Measurements from ENCODE around the gene SLC22A7. TPM values are rescaled to one million over a fixed set of nuclear protein-coding genes. Genes with fewer than 3 reads are reported as not detected.
A peak's percentile ranks its signal among the peaks of the same experiment; 100 is the strongest.

Gene SLC22A7, protein sequence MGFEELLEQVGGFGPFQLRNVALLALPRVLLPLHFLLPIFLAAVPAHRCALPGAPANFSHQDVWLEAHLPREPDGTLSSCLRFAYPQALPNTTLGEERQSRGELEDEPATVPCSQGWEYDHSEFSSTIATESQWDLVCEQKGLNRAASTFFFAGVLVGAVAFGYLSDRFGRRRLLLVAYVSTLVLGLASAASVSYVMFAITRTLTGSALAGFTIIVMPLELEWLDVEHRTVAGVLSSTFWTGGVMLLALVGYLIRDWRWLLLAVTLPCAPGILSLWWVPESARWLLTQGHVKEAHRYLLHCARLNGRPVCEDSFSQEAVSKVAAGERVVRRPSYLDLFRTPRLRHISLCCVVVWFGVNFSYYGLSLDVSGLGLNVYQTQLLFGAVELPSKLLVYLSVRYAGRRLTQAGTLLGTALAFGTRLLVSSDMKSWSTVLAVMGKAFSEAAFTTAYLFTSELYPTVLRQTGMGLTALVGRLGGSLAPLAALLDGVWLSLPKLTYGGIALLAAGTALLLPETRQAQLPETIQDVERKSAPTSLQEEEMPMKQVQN
- total RNA-seq (2021): not detected in 2 replicates
- Bru-seq, nascent RNA: not detected
- BruChase-seq, experiment 1, labeled RNA remaining after a 2-hour chase: not detected
- not detected for BruChase-seq, experiment 2, labeled RNA remaining after a 6-hour chase
- long read RNA-seq: 0 reads

DNA sequence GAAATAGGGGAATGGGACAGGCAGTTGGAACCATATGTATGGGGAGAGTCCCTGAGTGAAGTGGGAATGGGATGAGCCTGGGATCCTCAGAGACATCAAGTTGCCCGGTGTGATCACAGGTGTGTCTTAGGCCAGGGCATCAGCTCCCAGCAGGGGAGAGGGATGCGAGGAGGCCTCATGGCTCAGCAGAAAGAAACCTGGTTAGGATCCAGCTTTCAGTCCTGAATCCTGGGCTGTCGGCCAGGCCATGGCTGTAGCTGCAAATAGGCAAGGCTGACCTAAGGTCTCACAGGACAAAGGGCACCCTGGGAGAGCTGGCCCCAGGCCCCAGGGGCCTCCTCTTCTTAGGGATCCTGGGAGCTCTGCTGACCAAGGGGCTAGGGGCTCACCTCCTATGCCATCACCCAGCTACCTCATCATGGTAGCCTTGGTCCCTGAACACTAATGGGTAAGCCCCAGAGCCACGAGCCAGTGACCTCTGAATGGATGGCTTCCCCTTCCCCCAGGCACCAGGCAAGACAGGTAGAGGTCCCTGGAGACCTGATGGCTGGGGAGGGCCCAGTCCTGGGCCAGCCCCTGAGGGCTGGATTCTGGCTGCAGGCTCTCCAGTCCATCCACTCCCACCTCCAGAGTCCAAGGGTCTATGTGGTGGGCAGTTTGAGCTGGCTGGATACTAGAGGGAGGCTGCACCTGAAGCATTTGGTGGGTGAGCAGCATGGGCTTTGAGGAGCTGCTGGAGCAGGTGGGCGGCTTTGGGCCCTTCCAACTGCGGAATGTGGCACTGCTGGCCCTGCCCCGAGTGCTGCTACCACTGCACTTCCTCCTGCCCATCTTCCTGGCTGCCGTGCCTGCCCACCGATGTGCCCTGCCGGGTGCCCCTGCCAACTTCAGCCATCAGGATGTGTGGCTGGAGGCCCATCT lies at the start of gene SLC22A7:
Gene SLC22A7, plus strand, starts transcription at position 617 of the 921 bp plus-strand sequence. Its CDS starts 99 bp downstream, at position 716.
- no peaks in the 10 kb centered on the region for H3F3A ChIP-seq (ENCODE audit: insufficient read depth, low read depth)
- no peaks in the 10 kb centered on the region for H3K79me2 ChIP-seq (ENCODE audit: low read depth)
- H3K4me1 ChIP-seq (replicated peaks; ENCODE audit: insufficient read depth): no peaks in the 10 kb centered on the region
- H3K36me3 ChIP-seq (ENCODE audit: low read depth): no peaks in the 10 kb centered on the region
- ChIA-PET POLR2A (ENCODE audit: unreplicated experiment) (interaction anchor here (0.5 kb wide), 1 partner anchor 100 kb away, joined by 3 read pairs; no protein-coding TSS in a partner anchor), CTCF (interaction anchor here (0.6 kb wide), 3 partner anchors 124 to 552 kb away, joined by 6 to 16 read pairs (median 6); partner anchors contain the start of gene TBCC)
- no peak for TF ChIP-seq EZH2 (IDR thresholded peaks at IDR 0.05; ENCODE audit: low read depth)
- TF ChIP-seq, protein P1, sequence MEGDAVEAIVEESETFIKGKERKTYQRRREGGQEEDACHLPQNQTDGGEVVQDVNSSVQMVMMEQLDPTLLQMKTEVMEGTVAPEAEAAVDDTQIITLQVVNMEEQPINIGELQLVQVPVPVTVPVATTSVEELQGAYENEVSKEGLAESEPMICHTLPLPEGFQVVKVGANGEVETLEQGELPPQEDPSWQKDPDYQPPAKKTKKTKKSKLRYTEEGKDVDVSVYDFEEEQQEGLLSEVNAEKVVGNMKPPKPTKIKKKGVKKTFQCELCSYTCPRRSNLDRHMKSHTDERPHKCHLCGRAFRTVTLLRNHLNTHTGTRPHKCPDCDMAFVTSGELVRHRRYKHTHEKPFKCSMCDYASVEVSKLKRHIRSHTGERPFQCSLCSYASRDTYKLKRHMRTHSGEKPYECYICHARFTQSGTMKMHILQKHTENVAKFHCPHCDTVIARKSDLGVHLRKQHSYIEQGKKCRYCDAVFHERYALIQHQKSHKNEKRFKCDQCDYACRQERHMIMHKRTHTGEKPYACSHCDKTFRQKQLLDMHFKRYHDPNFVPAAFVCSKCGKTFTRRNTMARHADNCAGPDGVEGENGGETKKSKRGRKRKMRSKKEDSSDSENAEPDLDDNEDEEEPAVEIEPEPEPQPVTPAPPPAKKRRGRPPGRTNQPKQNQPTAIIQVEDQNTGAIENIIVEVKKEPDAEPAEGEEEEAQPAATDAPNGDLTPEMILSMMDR (conservative IDR thresholded peaks at IDR 0.05): no peak
- H3K9me2 ChIP-seq (ENCODE audit: insufficient read depth): no peaks in the 10 kb centered on the region
- H3K4me2 ChIP-seq: no peak within 1 kb of the TSS
- H4K20me1 ChIP-seq (ENCODE audit: insufficient read depth): no peaks in the 10 kb centered on the region
- no peaks in the 10 kb centered on the region for H3K9me3 ChIP-seq (ENCODE audit: insufficient read depth, low read depth)
- no peak within 1 kb of the TSS for H3K4me3 ChIP-seq
- no peak within 1 kb of the TSS for H3K27ac ChIP-seq
- no TSS peak for BruUV-seq (replicated peaks)
- no peak for DNase-seq
- intact Hi-C loops (cut with micrococcal nuclease; ENCODE audit: unreplicated experiment): no loop called here
- H2AFZ ChIP-seq: no peak within 1 kb of the TSS
- H3K27me3 ChIP-seq (ENCODE audit: insufficient read depth, low read depth): no peaks in the 10 kb centered on the region; the same call in 1 of the 2 replicates

DNA sequence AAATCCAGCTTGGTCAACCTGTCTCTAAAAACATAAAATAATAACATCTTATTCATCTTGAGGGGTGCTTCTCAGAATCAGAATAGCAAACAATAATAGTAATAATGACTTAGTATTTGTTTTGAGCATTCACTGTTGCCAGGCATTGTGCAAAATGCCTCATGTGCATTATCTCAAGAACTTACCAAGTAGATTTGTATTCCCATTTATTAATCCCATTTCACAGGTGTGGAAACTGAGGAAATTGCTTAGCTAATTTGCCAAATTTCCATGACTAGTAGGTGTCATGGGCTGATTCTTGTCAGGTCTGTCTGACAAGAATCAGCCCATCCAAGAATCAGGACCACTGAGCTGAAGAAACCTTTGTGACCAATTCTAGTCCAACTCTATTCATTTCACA lies 49.3 kb upstream of the SLC22A7 start:
- ChIA-PET POLR2A (ENCODE audit: unreplicated experiment) (no interaction called here), CTCF (no interaction called here)
- Histone ChIP-seq H4K20me1 (ENCODE audit: insufficient read depth) (no peaks in the 10 kb centered on the region), H3K4me2 (no peak overlapping the region), H3K9me3 (ENCODE audit: insufficient read depth, low read depth) (no peaks in the 10 kb centered on the region), H3K4me1 (replicated peaks; ENCODE audit: insufficient read depth) (no peaks in the 10 kb centered on the region), H2AFZ (no peak overlapping the region), H3K27ac (no peak overlapping the region), H3K79me2 (ENCODE audit: low read depth) (no peaks in the 10 kb centered on the region), H3K27me3 (ENCODE audit: insufficient read depth, low read depth) (peaks cover 20% of the 10 kb centered on the region), H3F3A (ENCODE audit: insufficient read depth, low read depth) (no peaks in the 10 kb centered on the region; the same call in 1 of the 2 replicates), H3K36me3 (ENCODE audit: low read depth) (no peaks in the 10 kb centered on the region), H3K4me3 (no peak overlapping the region), H3K9me2 (ENCODE audit: insufficient read depth) (no peaks in the 10 kb centered on the region)
- intact Hi-C loops (cut with micrococcal nuclease; ENCODE audit: unreplicated experiment): no loop called here
- no TSS peak for BruUV-seq (replicated peaks)
- TF ChIP-seq, protein P1 (conservative IDR thresholded peaks at IDR 0.05): no peak
- TF ChIP-seq EZH2 (IDR thresholded peaks at IDR 0.05; ENCODE audit: low read depth): no peak
- no peak for DNase-seq

DNA sequence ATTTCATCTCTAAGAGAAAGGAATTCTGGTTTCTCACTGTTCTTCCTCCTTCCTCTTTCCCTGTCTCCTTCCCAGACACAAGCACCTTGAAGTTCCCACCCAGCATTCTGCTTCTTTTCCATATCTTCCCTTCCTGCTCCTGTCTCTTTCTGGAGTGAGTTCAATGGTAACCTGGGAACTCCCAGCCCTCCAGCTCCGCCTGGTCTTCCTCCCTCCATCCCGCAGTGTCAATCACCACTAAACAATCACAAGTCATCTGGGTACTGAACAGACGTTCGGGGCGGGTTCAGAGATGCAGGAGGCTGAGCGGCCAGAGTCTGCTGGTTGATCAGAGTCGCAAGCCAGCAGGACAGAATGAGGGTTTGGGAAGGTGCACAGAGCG lies 47.1 kb upstream of the SLC22A7 start:
- Histone ChIP-seq H3K4me2 (peak overlapping the region; percentile 32; the same call in 1 of the 2 replicates), H3K9me3 (ENCODE audit: insufficient read depth, low read depth) (no peaks in the 10 kb centered on the region), H3K36me3 (ENCODE audit: low read depth) (no peaks in the 10 kb centered on the region), H3K27ac (no peak overlapping the region), H2AFZ (no peak overlapping the region), H3K27me3 (ENCODE audit: insufficient read depth, low read depth) (peaks cover 8% of the 10 kb centered on the region; the same call in 1 of the 2 replicates), H3K4me1 (replicated peaks; ENCODE audit: insufficient read depth) (no peaks in the 10 kb centered on the region), H4K20me1 (ENCODE audit: insufficient read depth) (no peaks in the 10 kb centered on the region), H3F3A (ENCODE audit: insufficient read depth, low read depth) (no peaks in the 10 kb centered on the region; the same call in 1 of the 2 replicates), H3K9me2 (ENCODE audit: insufficient read depth) (no peaks in the 10 kb centered on the region), H3K4me3 (no peak overlapping the region), H3K79me2 (ENCODE audit: low read depth) (no peaks in the 10 kb centered on the region)
- DNase-seq: no peak
- BruUV-seq (replicated peaks): no TSS peak
- POLR2A ChIA-PET (ENCODE audit: unreplicated experiment): no interaction called here
- TF ChIP-seq EZH2 (IDR thresholded peaks at IDR 0.05; ENCODE audit: low read depth): no peak
- TF ChIP-seq, protein P1 (conservative IDR thresholded peaks at IDR 0.05): no peak
- intact Hi-C loops (cut with micrococcal nuclease; ENCODE audit: unreplicated experiment): no loop called here
- CTCF ChIA-PET: interaction anchor here (0.6 kb wide), 2 partner anchors 18 to 245 kb away, joined by 4 to 5 read pairs; no protein-coding TSS in a partner anchor

Data from PC-9 (cell line).